Smooth muscle cell (in vitro differentiated cells): ENCODE data around the gene ATP5IF1. TPM values are rescaled to one million over a fixed set of nuclear protein-coding genes. Genes with fewer than 3 reads are reported as not detected.
A peak's percentile ranks its signal among the peaks of the same experiment; 100 is the strongest.

Experiments
- DNase-seq: peaks from one replicate; lab custom pipeline; 2025; ENCODE audit not compliant: unreplicated experiment; lab: John Stamatoyannopoulos, UW
- H2AFZ ChIP-seq: fragments of 200-600 bp; sonication (generic); 2 replicates; pipeline ENCODE4 v1.6.0; 2016; ENCODE audit warnings: antibody characterized with exemption, low read depth, mild to moderate bottlenecking
- H3F3A ChIP-seq: fragments of 200-600 bp; sonication (generic); 2 replicates; pipeline ENCODE4 v1.6.0; 2017; ENCODE audit warnings: antibody characterized with exemption, low read depth
- H3K27ac ChIP-seq: fragments of 200-600 bp; sonication (generic); 2 replicates; pipeline ENCODE4 v1.5.1; 2016; ENCODE audit warnings: low read depth, mild to moderate bottlenecking
- H3K27me3 ChIP-seq: fragments of 200-600 bp; sonication (generic); 2 replicates; pipeline ENCODE4 v1.6.1; 2016; ENCODE audit warnings: low read depth, mild to moderate bottlenecking
- H3K36me3 ChIP-seq: fragments of 200-600 bp; sonication (generic); 2 replicates; pipeline ENCODE4 v1.5.1; 2016; ENCODE audit warnings: low read depth
- H3K4me1 ChIP-seq: fragments of 200-600 bp; sonication (generic); 2 replicates; pipeline ENCODE4 v1.5.1; 2016; ENCODE audit warnings: low read depth
- H3K4me2 ChIP-seq: fragments of 200-600 bp; sonication (generic); 2 replicates; pipeline ENCODE4 v1.6.0; 2016; ENCODE audit warnings: mild to moderate bottlenecking
- H3K4me3 ChIP-seq: fragments of 200-600 bp; sonication (generic); 2 replicates; pipeline ENCODE4 v1.5.1; 2016; ENCODE audit warnings: mild to moderate bottlenecking
- H3K79me2 ChIP-seq: fragments of 200-600 bp; sonication (generic); 2 replicates; pipeline ENCODE4 v1.6.0; 2016; ENCODE audit warnings: low read depth, mild to moderate bottlenecking
- H3K9ac ChIP-seq: fragments of 200-600 bp; sonication (generic); 2 replicates; pipeline ENCODE4 v1.6.0; 2016; ENCODE audit warnings: low read depth
- H3K9me3 ChIP-seq: fragments of 200-600 bp; sonication (generic); replicated peaks from 2 replicates; pipeline ENCODE4 v1.5.1; 2016; ENCODE audit warnings: low read depth
- H4K20me1 ChIP-seq: fragments of 200-600 bp; sonication (generic); 2 replicates; pipeline ENCODE4 v1.6.0; 2016; ENCODE audit warnings: low read depth
- WGBS: methylation state at CpG from one replicate; pipeline ENCODE4 v1.1.7; 2016; ENCODE audit warnings: low lambda C conversion rate; 5-methylcytosine and 5-hydroxymethylcytosine counted together
- polyA plus RNA-seq: library from polyadenylated mRNA; unstranded; fragments of >200 nt; fragmentation: Nextera tagmentation; extraction: Ambion mirVana; gene quantifications from 2 replicates; pipeline ENCODE4 v1.2.1, GENCODE V29; 2016
- total RNA-seq: library from RNA; depleted of rRNA; stranded (reverse); fragments of >200 nt; gene quantifications from 2 replicates; pipeline ENCODE4 v1.2.3, GENCODE V29; 2014
- TF ChIP-seq, protein P1 (sequence below): fragments of 200-600 bp; sonication (generic); IDR thresholded peaks from 2 replicates; pipeline ENCODE4 v1.5.1; 2017; ENCODE audit warnings: borderline replicate concordance, mild to moderate bottlenecking, antibody characterized with exemption; ENCODE audit not compliant: insufficient read depth, poor library complexity, severe bottlenecking

The ATP5IF1 gene
- total RNA-seq = 359 and 460 TPM in 2 replicates
- polyA plus RNA-seq = 547 and 550 TPM in 2 replicates

DNA sequence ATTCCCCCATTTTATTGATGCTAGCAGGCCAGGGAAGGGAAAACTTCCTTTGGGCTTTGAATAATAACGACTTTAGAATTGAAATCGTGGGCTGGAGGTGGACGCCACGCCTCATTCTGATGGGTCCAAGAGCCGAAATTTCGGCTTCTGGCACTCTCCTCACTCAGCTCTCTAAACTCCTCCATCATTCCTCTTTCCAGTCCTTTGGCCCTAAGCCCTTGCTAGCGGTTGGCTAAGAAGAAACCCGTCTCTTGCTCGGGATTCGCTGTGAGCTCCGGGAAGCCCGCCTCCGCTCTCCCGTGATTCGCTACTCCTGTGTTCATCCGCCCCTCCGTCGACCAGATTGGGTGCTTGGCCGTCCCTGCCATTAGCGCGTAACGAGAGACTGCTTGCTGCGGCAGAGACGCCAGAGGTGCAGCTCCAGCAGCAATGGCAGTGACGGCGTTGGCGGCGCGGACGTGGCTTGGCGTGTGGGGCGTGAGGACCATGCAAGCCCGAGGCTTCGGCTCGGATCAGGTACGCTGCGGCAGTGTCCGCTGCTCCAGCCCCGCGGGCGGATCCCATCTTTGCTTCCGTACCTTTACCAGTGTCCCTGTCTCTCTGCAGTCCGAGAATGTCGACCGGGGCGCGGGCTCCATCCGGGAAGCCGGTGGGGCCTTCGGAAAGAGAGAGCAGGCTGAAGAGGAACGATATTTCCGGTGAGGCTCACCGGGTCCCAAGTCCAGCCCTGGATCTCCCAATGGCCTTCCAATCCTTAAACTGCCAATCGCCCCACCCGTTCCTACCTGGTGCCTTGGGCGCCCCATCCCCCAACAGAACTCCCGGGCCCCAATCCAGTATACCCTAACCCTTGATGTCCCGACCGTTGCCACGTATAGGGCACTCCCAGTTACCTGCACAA lies at the start of gene ATP5IF1:
TSS of gene ATP5IF1 (plus strand) at position 370 of the 901 bp plus-strand sequence. CDS start at position 430, 60 bp downstream.
- Histone ChIP-seq H4K20me1 (no peaks in the 10 kb centered on the region), H3K4me2 (peak within 1 kb of the TSS; percentile 98), H3K27me3 (no peaks in the 10 kb centered on the region), H3K9ac (peak within 1 kb of the TSS; percentile 80), H3K4me3 (peak within 1 kb of the TSS; percentile 83), H3K36me3 (no peaks in the 10 kb centered on the region), H3K27ac (no peak within 1 kb of the TSS), H3K9me3 (no peaks in the 10 kb centered on the region), H3K4me1 (peaks cover 3% of the 10 kb centered on the region), H3F3A (peaks cover 8% of the 10 kb centered on the region), H3K79me2 (peaks cover 49% of the 10 kb centered on the region), H2AFZ (peak within 1 kb of the TSS; percentile 73)
- under 1% methylated on average over 60 of the region's 60 CpGs for WGBS
- peak; percentile 76 for DNase-seq
- TF ChIP-seq, protein P1, sequence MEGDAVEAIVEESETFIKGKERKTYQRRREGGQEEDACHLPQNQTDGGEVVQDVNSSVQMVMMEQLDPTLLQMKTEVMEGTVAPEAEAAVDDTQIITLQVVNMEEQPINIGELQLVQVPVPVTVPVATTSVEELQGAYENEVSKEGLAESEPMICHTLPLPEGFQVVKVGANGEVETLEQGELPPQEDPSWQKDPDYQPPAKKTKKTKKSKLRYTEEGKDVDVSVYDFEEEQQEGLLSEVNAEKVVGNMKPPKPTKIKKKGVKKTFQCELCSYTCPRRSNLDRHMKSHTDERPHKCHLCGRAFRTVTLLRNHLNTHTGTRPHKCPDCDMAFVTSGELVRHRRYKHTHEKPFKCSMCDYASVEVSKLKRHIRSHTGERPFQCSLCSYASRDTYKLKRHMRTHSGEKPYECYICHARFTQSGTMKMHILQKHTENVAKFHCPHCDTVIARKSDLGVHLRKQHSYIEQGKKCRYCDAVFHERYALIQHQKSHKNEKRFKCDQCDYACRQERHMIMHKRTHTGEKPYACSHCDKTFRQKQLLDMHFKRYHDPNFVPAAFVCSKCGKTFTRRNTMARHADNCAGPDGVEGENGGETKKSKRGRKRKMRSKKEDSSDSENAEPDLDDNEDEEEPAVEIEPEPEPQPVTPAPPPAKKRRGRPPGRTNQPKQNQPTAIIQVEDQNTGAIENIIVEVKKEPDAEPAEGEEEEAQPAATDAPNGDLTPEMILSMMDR = no peak

DNA sequence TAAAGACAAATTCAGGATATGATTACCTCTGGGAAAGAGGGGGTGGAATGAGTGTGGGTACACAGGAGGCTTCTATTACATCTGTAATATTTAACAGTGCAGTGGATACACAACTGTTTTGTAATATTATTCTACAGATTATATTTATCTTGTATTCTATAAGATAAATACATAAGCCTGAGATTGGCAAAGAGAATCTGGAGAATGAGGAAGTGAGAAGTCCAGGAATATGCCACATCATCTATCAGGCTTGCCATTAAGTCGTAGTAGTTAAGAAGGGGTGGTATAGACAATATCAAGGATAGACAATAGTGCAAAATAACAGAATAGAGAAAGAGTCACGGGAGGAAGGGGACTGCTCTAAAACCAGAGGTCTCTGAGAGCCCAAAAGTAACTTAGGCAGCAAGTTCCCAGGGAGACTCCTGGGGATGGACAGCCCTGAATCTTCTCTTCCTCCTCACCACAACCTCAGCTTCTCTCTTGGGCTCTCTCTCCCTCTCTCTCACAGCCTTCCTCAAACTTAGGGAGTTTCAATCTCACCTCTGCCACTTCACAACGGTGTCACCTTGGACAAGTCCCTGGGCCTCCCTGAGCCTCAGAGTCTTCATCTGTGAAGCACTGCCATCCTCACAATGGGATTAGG lies 45.5 kb upstream of the ATP5IF1 start:
- Histone ChIP-seq H4K20me1 (no peaks in the 10 kb centered on the region), H3K4me3 (no peak overlapping the region), H3K9me3 (no peaks in the 10 kb centered on the region), H3K36me3 (no peaks in the 10 kb centered on the region), H3K27me3 (no peaks in the 10 kb centered on the region), H2AFZ (peak overlapping the region; percentile 2), H3K4me2 (no peak overlapping the region), H3K79me2 (no peaks in the 10 kb centered on the region), H3K4me1 (no peaks in the 10 kb centered on the region), H3F3A (no peaks in the 10 kb centered on the region), H3K9ac (no peak overlapping the region), H3K27ac (no peak overlapping the region)
- WGBS = 79% methylated on average over 3 of the region's 3 CpGs
- no peak for DNase-seq
- TF ChIP-seq, protein P1 = no peak

DNA sequence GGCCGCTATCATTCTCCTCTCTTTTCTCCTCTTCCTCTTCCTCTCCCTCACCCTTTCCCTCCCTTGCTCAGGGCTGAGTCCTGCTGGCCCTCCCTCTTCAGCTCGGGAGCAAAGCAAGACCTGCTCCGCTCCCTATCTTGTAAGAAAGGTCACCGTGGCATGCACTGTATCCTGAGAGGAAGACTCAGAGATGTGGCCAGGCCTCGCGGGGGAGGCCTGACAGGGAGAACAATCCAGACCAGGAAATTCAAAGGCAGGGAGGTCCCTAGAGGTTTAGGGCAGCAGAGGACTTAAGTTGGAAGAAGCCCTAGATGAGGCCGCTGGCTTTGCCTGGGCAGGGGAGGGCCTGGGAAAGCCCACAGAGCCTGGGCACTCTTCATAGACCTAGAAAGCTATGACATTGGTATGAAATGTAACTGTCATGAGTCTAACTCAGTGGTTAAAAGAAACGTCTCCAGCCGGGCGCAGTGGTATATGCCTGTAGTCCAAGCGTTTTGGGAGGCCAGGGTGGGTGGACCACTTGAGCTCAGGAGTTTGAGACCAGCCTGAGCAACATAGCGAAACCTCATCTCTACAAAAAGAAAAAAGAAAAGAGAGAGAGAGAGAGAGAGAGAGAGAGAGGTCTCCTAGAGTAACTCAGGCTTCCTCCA lies 44.8 kb upstream of the ATP5IF1 start:
- Histone ChIP-seq H3K27ac (no peak overlapping the region), H3F3A (no peaks in the 10 kb centered on the region), H3K9me3 (no peaks in the 10 kb centered on the region), H4K20me1 (no peaks in the 10 kb centered on the region), H3K27me3 (no peaks in the 10 kb centered on the region), H3K4me3 (no peak overlapping the region), H3K4me2 (no peak overlapping the region), H2AFZ (peak overlapping the region; percentile 2), H3K36me3 (no peaks in the 10 kb centered on the region), H3K9ac (no peak overlapping the region), H3K79me2 (no peaks in the 10 kb centered on the region), H3K4me1 (peaks cover 3% of the 10 kb centered on the region)
- WGBS = 77% methylated on average over 12 of the region's 12 CpGs
- DNase-seq = no peak
- TF ChIP-seq, protein P1 = no peak
